Suppressor macrophage (primary cell): Measurements from ENCODE around the gene XIRP2.
"Not testable (repeated sequence)": the region's sequence is repeated elsewhere in the genome, so short reads cannot be mapped to it uniquely, and the experiment has no call there.

ENCODE experiments used
- DNase-seq, 4 experiments: peaks; one replicate each; pipeline ENCODE4 v3.0.0-alpha.2; 2020 to 2022

XIRP2 gene

GRCh38 chr2:167209784-167210183 is 321.5 kb downstream of the XIRP2 start:
- DNase-seq = peak in 2 of 4 experiments; percentile 2 to 33

DNA sequence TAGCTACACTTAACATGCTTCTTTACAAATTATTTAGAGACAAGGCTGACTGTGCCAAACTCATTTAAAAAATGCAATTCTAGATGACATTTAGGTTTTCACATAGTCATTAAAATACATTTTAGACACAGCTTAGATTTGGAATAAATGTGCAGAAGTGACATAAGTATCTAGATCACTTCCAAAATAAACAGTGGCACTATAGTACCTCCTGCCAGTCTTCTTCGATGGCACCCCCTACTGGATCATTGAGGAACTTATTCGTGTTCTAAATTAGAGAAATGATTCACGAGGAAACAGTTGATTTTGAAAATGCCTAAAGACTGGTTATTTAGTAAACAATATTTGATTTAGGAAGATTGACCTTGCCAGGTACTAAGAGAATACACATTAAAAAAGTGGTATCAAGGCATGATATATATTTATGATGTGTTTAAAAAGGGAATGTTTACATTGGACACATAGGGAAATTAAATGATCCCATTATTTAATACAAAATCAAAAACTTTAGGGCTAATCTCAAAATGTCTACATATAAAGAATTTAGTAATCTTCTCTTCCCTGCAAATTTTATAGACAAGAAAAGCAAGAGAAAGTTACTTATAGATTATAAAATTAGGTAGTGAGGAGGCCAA is 323.9 kb downstream of the XIRP2 start:
- DNase-seq = peak; percentile 65 to 83 (median 72)

DNA sequence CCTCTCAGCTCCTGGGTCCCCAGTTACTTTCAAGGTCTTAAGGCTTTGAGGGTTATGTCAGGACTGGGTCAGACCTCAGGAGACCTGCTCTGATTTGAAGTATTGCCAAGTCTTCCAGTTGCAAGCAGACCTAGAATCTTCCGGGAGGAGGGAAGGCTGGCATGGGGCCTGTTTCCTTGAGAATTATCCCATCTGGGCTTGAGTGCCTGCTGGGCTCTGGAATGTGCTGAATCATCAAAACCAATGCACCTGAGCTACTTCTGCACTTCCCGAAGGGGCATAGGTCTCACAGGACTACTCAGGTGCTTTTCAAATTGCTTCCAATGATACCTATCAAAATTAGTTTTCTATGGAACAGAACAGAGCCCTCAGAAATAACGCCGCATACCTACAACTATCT is 327.3 kb downstream of the XIRP2 start:
- DNase-seq = no peak

- no peak for DNase-seq
Measured at GRCh38 chr2:167237478-167237877, 349.2 kb downstream of the XIRP2 start.

- no peak for DNase-seq
Measured at GRCh38 chr2:167240671-167241070, 352.4 kb downstream of the XIRP2 start.

DNA sequence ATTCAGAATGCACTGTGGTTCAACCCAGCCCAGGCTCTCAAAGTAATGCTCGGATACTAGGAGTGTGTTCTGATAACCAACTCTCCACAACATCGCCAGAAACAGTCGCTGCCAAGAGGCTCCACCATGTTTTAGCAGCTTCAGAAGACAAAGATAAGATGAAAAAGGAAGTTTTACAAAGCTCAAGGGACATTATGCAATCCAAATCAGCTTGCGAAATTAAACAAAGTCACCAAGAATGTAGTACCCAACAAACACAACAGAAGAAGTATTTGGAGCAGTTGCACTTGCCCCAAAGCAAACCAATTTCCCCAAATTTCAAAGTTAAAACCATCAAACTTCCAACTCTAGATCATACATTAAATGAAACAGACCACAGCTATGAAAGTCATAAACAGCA is 360.9 kb downstream of the XIRP2 start:
- DNase-seq = peak in 1 of 4 experiments; percentile 16

- DNase-seq = no peak
Measured at GRCh38 chr2:167253025-167253424, 364.7 kb downstream of the XIRP2 start.

DNA sequence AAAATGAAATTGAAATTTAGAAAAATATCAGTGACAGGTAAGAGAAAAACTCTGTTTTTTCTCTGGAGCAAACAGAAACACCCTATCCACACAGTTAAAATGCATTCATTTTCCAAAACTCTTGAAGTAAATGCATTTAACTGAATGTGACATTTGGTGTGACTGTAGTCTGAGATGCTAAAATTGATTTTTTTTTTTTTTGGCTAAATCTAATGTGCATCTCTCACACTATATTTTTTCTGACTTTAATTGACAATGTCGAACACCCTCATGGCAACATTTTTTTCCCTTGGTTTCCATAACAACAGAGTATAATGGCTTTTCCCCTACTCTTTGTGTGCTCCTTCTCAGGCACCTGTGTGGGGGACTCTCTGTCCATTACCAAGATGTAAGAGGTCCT is 366.4 kb downstream of the XIRP2 start:
- no peak for DNase-seq

GRCh38 chr2:167258712-167259111 is 370.4 kb downstream of the XIRP2 start:
- DNase-seq = no peak

GRCh38 chr2:167264380-167264779 is 376.1 kb downstream of the XIRP2 start:
- DNase-seq = peak in 2 of 4 experiments; percentile 4 to 5

DNA sequence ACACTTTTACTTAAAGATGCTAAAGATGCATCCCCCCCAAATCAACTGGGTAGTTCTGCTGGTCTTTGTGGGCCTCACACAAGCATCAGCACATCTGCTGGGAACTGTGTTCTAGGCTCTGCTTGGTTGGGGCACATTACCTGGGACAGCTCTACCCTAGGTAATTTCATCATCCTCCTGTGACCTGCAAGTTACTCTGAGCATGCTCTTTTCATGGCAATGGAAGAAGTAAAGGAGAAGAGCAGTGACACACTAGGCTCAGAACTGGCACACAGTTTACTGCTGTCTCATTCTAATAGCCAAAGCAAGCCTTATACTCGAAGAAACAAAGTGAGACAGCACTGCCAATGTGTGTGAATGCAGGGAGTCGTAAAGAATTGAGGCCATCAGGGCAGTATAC is 376.7 kb downstream of the XIRP2 start:
- DNase-seq = no peak

DNA sequence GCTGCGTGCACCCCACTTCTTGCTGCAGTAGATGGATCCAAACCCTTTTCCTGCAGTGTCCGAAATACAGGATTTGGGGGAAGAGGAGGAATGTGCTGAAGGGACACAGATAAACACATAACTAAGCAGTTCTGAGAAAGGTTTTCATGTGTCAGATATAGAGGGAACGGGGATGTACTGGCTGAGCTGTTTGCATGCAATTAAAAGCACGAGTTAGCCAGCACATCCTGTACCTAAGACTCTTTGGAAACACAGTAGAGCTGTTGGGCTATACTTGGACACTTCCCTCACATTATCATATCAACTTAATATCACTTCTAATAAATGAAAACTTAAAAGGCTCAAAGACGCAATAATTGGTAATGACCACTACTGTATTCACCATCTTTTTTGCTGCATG is 377.4 kb downstream of the XIRP2 start:
- no peak for DNase-seq

DNA sequence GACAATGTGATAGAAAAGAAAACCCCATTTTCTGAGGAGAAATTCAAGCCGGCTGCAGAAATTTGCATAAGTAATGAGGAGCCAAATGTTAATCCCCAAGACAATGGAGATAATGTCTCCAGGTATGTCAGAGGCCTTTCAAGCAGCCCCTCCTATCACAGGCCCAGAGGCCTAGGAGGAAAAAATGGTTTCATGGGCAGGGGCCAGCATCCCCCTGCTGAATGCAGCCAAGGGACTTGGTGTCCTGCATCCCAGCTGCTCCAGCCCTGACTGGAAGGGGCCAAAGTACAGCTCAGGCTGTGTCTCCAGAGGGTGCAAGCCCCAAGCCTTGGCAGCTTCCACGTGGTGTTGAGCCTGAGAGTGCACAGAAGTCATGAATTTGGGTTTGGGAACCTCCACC is 380.0 kb downstream of the XIRP2 start:
- not testable (repeated sequence) for DNase-seq

DNA sequence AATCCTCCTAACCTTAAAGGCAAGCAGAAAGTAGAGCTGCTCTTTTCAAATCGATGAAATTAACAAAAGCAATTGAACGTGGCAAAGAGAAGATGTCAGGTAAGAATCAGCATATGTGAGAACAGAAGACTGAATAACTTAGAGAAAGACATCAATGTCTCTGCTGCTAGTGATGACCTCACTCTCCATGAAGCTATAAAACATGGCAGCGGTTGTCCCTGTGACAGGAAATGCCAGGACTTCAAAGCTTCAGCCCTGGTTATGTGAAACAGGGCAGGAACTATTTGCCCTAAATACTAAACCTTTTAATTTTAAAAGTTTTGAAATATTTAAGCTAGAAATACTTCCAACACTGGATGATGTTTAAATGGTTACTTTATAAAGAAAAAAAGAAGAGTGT is 383.7 kb downstream of the XIRP2 start:
- no peak for DNase-seq

- DNase-seq = no peak
Measured at GRCh38 chr2:167275046-167275445, 386.8 kb downstream of the XIRP2 start.

GRCh38 chr2:167279810-167280209 is 391.5 kb downstream of the XIRP2 start:
- no peak for DNase-seq

- no peak for DNase-seq
Measured at GRCh38 chr2:167287212-167287611, 398.9 kb downstream of the XIRP2 start.

GRCh38 chr2:167289651-167290410 is 401.6 kb downstream of the XIRP2 start:
- DNase-seq = no peak

GRCh38 chr2:167292430-167293171 is 404.3 kb downstream of the XIRP2 start, which contains the start of gene B3GALT1:
B3GALT1 (plus strand) TSS chr2:167293001.
- peak; percentile 81 to 91 (median 86) for DNase-seq

DNA sequence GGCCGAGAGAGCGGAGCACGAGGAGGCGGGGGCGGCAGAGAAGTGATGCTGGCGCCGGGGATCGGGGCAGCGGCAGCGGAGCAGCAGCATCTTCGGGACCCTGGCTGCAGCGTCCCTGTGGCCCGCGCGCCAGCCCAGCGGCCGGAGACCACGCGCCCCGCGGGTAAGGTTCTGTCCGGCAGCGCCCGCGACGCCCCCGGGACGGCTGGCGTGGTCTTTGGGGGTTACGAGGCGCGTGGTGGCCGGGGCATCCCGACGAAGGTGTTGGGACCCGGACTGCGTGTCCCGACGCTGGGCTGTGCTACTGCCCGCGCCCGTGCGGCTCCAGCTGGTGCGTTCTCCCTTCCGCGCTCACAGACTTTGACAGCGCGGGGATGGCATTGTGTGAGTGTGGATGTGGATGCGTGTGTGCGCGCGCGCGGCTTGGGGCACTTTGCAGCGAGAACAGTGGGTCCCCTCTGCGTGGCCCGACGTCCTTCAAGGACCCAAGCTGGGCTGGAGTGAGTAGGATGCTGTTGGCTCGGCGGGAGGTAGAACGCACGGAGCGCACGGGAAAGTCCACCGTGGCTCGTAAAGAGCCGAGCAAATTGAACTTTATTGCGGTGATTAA is 405.0 kb downstream of the XIRP2 start:
- peak in 3 of 4 experiments; percentile 1 to 21 (median 20) for DNase-seq

DNA sequence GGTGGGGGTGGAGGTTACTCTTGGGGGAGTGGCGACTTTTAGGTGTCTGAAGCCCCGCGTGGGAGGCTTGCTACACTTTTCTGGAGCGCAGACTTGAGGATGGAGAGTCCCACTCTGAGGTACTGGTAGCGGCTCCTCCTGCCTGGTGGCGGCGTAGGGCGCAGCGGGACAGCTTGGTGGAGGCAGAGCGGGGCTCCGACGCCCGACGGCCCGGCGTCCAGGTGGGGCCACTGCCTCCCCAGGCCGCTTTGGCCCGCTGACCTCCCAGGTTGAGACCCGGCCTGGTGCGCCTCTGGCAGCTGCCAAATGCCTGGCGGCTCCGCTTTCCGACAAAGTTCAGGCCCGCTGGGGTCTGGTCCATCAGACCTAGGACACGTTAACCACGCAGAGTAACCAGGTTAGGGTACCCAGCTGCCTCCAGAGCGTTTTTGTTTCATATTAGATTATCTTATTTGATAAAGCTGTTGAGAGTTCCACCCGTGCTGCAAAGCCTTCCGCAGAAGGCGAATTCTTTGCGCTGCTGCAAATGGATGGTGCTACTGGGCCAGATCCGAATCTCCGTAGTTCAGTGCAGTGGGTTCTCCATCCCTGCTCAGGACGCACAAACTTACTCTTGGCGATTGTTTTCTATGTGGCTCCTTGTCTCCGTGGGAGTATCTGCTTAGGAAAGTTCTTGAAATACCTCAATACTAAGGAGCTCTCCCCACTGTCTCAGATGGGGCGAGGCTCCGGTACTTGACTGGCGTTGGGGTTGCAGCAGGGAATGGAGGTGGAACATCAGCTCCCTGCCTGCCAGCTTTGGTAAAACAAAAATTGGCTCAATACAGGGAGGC is 405.9 kb downstream of the XIRP2 start:
- DNase-seq = peak in 2 of 4 experiments; percentile 21

GRCh38 chr2:167294776-167295140 is 406.5 kb downstream of the XIRP2 start:
- DNase-seq = peak in 1 of 4 experiments; percentile 12
